ENCODE data around the gene PKNOX2.

- TF ChIP-seq POLR2A (IDR thresholded peaks at IDR 0.05) (no peak), CTCF (IDR thresholded peaks at IDR 0.05) (no peak), POLR2AphosphoS5 (IDR thresholded peaks at IDR 0.05) (no peak)
Observed at GRCh38 chr11:125435461-125436238, 271.1 kb downstream of the PKNOX2 start.

Measured in gastroesophageal sphincter (tissue), 3 donors.